GM19025 (cell line): ENCODE measurements around the gene CANT1.
"Not testable (repeated sequence)": the region's sequence is repeated elsewhere in the genome, so short reads cannot be mapped to it uniquely, and the experiment has no call there.

ENCODE experiments used
- ATAC-seq: cut with Tn5 transposase; IDR thresholded peaks from one replicate; pipeline ENCODE4 v1.9.1; 2021; ENCODE audit warnings: mild to moderate bottlenecking, low read depth, moderate library complexity; ENCODE audit not compliant: unreplicated experiment

CANT1 gene

DNA sequence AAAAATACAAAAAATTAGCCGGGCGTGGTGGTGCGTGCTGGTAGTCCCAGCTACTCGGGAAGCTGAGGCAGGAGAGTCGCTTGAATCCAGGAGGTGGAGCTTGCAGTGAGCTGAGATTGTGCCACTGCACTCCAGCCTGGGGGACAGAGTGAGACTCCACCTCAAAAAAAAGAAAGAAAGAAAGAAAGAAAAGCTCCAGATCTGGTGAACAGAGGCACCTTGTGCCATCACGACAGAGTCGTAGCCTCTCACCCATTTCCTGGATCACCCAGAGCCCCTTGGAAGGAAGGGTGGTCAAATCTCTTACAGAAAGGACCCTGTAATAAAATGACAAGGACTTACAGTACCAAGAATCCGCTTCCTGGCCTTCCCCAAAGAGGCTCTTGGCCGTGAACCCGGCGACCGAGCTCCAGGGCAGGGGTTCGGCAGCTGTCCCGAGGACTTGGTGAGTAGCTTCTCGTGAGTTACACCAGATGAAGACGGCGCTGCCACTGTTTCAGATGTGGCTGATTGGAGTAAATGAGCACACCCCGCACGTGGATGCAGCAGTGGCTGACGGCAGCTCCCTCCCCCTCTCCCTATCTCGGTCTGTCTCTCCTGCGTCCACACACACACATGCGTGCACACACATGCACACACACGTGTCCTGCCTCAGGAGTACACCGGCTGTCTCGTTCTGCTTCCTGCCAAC is 43.3 kb downstream of the CANT1 start:
- no peak for ATAC-seq

- ATAC-seq: no peak
Measured at GRCh38 chr17:78965491-78965924, 44.1 kb downstream of the CANT1 start.

- no peak for ATAC-seq
Measured at GRCh38 chr17:78963378-78963777, 46.2 kb downstream of the CANT1 start.

GRCh38 chr17:78962984-78963348 is 46.6 kb downstream of the CANT1 start:
- ATAC-seq: not testable (repeated sequence)

- no peak for ATAC-seq
Measured at GRCh38 chr17:78962345-78962983, 47.1 kb downstream of the CANT1 start.

GRCh38 chr17:78961571-78961970 is 48.0 kb downstream of the CANT1 start:
- ATAC-seq: no peak

DNA sequence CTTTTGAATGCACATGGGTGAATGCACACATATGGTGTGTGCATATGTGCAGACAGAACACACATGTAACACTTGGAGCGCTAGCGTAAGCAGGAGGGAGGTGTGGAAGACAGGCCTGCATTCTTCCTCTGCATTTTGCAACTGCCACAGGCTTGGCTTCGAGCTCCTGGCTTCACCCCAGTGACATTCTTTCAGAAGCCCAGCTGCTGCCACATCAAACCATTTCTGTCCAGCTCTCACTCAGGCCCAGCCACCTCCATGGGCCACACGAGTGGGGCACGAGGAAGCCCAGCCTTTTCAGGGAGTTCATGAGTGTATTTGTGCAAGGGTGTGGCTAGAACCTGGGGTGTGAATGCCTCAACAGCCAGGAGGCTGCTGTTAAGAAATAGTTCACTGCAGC is 48.6 kb downstream of the CANT1 start:
- ATAC-seq: no peak

- no peak for ATAC-seq
Measured at GRCh38 chr17:78959803-78960202, 49.8 kb downstream of the CANT1 start.

DNA sequence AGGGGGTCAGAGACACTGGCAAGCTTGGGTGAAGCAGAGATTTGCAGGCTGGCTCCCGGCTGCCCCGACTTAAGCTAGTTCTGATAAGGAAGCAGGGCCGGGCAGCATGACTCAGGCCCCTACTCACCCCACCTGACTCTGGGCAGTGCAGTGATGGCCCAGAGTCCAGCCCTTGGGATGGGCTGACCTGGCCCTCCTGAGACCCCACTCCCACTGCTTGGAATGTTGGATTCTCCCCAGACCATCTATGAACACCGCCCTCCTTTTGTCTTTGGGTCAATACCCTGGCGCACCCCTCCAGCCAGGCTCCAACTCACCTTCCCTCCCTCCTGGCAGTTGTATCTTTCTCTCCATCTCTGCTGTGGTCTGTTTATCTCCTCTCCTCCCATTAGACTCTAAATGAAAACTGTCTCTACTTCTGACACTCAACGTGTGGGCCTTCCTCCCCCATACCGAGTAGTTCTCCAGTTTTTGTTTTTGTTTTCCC is 50.9 kb downstream of the CANT1 start:
- ATAC-seq: no peak

GRCh38 chr17:78957128-78957527 is 52.4 kb downstream of the CANT1 start:
- ATAC-seq: no peak

- no peak for ATAC-seq
Measured at GRCh38 chr17:78956254-78956653, 53.3 kb downstream of the CANT1 start.

- no peak for ATAC-seq
Measured at GRCh38 chr17:78954684-78955083, 54.9 kb downstream of the CANT1 start.

- ATAC-seq: no peak
Measured at GRCh38 chr17:78953356-78954350, 55.9 kb downstream of the CANT1 start.

DNA sequence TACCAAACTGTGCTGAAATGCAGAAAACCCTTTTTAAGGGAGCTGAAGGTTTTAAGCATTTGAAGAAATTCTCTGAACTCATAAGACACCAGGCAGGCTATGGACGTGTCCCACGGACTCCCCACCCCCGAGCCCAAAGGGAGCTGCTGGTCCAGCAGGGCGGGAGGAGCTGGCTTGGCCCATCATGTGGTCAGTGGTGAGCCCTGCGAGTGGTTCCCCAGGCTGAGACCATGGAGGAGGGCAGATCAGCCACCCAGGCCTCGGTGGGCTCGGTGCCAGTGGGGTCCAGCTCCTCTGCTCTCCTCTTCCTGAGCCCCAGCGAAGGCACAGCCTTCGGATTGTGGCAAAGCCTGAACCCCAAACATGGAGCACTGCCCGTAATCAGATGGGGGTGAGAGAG is 56.9 kb downstream of the CANT1 start:
- ATAC-seq: no peak

- ATAC-seq: no peak
Measured at GRCh38 chr17:78951967-78952551, 57.5 kb downstream of the CANT1 start.

DNA sequence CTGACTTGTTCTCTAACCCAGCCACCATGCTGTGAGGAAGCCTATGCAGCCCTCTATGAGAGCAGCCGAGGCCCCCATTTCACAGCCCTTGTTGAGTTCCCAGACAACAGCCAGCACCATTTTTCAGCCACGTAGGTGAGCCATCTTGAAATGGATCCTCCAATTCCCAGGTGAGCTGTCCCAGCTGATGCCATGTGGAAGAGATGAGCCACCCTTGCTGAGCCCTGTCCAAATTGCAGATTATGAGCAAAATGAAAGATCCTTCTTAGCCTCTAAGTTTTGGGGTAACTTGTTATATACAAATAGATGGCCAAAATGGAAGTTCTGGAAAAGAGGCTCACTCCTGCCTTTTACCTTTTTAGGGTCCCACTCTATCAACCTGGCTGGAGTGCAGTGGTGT is 58.7 kb downstream of the CANT1 start:
- no peak for ATAC-seq

DNA sequence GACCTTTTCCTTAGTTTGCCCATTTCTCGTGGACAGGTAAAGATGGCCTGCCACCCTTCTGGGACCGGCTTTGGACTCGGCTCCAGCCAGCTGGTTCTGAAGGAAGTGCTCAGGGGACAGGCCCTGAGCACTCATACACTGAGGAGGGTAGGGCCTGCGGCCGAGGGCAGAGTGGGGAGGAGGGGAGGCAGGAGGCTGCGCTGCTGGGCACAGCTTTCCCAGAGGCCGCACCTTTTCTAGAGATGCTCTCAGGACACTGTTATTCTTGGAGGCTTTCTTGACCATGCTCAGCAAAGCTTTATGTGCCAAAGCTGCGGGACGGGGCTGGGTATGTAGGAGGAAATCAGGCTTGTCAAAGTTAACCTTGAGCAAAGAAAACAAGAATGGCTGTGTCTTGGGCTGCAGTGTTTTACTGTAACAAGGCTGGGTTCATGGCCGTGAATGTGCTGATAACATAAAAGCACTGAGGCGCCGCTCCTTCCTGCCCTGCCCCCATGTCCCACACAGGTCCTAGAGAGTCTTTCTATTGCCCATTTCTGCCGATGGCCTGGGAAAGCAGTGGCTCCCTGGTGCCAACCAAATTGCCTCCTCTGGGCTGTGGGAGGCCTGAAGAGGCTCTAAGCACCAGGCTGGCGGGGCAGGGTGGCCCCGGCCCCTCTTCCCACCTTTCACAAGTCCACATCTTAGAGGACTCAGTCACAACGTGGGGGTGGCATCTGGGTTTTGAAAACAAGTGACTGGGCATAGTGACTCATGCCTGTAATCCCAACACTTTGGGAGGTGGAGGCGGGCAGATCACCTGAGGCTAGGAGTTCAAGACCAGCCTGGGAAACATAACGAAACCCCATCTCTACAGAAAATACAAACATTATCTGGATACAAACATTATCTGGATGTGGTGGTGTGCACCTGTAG is 62.1 kb downstream of the CANT1 start:
- no peak for ATAC-seq

GRCh38 chr17:78946631-78947030 is 62.9 kb downstream of the CANT1 start:
- no peak for ATAC-seq

- no peak for ATAC-seq
Measured at GRCh38 chr17:78946131-78946530, 63.4 kb downstream of the CANT1 start.

DNA sequence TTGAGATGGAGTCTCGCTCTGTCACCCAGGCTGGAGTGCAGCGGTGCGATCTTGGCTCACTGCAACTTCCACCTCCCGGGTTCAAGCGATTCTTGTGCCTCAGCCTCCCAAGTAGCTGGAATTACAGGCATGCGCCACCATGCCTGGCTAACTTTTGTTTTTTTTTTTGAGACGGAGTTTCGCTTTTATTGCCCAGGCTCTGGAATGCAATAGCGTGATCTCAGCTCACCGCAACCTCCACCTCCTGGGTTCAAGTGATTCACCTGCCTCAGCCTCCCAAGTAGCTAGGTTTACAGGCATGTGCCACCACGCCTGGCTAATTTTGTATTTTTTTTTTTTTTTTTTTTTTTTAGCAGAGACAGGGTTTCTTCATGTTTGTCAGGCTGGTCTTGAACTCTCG is 64.1 kb downstream of the CANT1 start:
- not testable (repeated sequence) for ATAC-seq
